Ovary (tissue), 9 donors: ENCODE measurements around the gene NAALADL2. TPM values are rescaled to one million over a fixed set of nuclear protein-coding genes. Genes with fewer than 3 reads are reported as not detected.

Experiments used
- DNase-seq, 5 donors: peaks; one replicate each; pipeline ENCODE4 v3.0.0-alpha.2; 2019 to 2020
- H3K27ac ChIP-seq, 2 donors: fragments of 200-600 bp; one replicate each; pipeline versions ENCODE4 v1.5.1 to v1.8.0; 2019 to 2022
- H3K27me3 ChIP-seq: fragments of 200-600 bp; one replicate; pipeline ENCODE4 v1.8.0; 2022
- H3K36me3 ChIP-seq: fragments of 200-600 bp; sonication (generic); one replicate; pipeline ENCODE4 v1.5.1; 2019
- H3K4me1 ChIP-seq: one replicate; pipeline ENCODE4 v1.8.1; 2013; ENCODE audit warnings: mild to moderate bottlenecking, moderate library complexity; ENCODE audit not compliant: insufficient read depth
- H3K4me3 ChIP-seq: fragments of 200-600 bp; sonication (generic); one replicate; pipeline ENCODE4 v1.5.1; 2017
- H3K9me3 ChIP-seq, 2 donors: fragments of 200-600 bp in 1 of 2; sonication (generic) in 1 of 2; one replicate each; pipeline versions ENCODE4 v1.5.1 to v1.8.1; 2013 to 2019; ENCODE audit warnings: mild to moderate bottlenecking in 1 of 2, moderate library complexity in 1 of 2
- EP300 ChIP-seq: sonication (generic); formaldehyde crosslinking; IDR thresholded peaks from one replicate; pipeline ENCODE4 v1.6.1; 2017; ENCODE audit warnings: antibody characterized with exemption
- POLR2A ChIP-seq: fragments of 450-650 bp; IDR thresholded peaks from one replicate; pipeline ENCODE4 v1.6.1; 2017; ENCODE audit warnings: antibody characterized with exemption, mild to moderate bottlenecking, moderate library complexity
- WGBS, 3 donors: extraction: QIAGEN DNeasy Blood & Tissue Kit in 1 of 3; methylation state at CpG; one replicate each; pipeline versions ENCODE4 v1.1.5 to v1.1.7; 2013 to 2017; 5-methylcytosine and 5-hydroxymethylcytosine counted together
- intact Hi-C, 4 donors: fragments of 100-400 bp; cut with DNase I; formaldehyde crosslinking; loops; one replicate each; pipeline versions ENCODE4 v1.11.0 to v1.15.1; 2022 to 2023
- polyA plus RNA-seq, 2 donors: library from polyadenylated mRNA; stranded (reverse); fragments of 200-250 nt in 1 of 2; fragments of 350-450 nt in 1 of 2; fragmentation: Illumina TruSeq in 1 of 2; extraction: RNeasy Lipid Tissue Mini Kit (QIAGEN cat#74804) in 1 of 2; gene quantifications; one replicate each; pipeline ENCODE4 v1.2.3, GENCODE V29; 2013 to 2014
- total RNA-seq, 7 donors: library from RNA; depleted of rRNA in 2 of 7; stranded (reverse); fragments of >200 nt in 2 of 7; fragmentation: NEBNext Ultra II Directional in 3 of 7; extraction: Animal tissue kit (Norgen Biotek cat#: 25700) in 3 of 7; gene quantifications; one replicate each; pipeline versions ENCODE4 v1.1.0 to v1.2.4, GENCODE V29; 2016 to 2023
- TF ChIP-seq, protein P1 (sequence below), 3 donors: fragments of 450-650 bp in 2 of 3; fragments of 200-600 bp in 1 of 3; IDR thresholded peaks; one replicate each; pipeline versions ENCODE4 v1.5.1 to v1.8.0; 2016 to 2022; ENCODE audit warnings: antibody characterized with exemption in 3 of 3, mild to moderate bottlenecking in 1 of 3
- donor health status: DM: no; HTN: no; CAD: no; lungs with moderate emphysema.
- donor health status: DM: no; HTN: no; CAD: no.
- donor health status: Bipolar disorder and iron deficiency.
- donor health status: DM: yes; HTN: yes; CAD: no.
- donor health status: DM: no; HTN: no; CAD: no.
- donor health status: DM: yes; HTN: yes; CAD: no.

Gene NAALADL2
- total and polyA plus RNA-seq, 9 donors: 2.3 to 29.3 (median 15.2) TPM

DNA sequence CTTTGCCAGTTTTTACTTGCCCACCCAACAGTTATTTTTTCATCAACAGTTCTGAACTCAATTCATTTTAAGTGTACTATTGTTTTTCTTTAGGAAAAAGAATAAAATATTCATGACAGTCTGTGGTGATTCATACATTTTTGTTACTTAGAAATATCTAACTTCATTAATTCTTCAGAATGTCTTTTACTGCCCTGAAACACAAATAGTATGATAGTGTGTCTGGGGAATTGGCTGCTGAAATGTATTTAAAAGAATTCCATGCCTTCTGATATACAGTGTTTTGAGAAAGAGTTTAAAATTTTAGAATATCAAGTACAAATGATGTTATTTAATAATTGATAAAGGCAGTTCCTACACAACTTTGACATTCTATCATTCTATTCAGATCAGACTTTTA, 854.1 kb downstream of the NAALADL2 start:
- TF ChIP-seq EP300 (no peak), POLR2A (no peak)
- TF ChIP-seq, protein P1, sequence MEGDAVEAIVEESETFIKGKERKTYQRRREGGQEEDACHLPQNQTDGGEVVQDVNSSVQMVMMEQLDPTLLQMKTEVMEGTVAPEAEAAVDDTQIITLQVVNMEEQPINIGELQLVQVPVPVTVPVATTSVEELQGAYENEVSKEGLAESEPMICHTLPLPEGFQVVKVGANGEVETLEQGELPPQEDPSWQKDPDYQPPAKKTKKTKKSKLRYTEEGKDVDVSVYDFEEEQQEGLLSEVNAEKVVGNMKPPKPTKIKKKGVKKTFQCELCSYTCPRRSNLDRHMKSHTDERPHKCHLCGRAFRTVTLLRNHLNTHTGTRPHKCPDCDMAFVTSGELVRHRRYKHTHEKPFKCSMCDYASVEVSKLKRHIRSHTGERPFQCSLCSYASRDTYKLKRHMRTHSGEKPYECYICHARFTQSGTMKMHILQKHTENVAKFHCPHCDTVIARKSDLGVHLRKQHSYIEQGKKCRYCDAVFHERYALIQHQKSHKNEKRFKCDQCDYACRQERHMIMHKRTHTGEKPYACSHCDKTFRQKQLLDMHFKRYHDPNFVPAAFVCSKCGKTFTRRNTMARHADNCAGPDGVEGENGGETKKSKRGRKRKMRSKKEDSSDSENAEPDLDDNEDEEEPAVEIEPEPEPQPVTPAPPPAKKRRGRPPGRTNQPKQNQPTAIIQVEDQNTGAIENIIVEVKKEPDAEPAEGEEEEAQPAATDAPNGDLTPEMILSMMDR (IDR thresholded peaks at IDR 0.05): no peak

DNA sequence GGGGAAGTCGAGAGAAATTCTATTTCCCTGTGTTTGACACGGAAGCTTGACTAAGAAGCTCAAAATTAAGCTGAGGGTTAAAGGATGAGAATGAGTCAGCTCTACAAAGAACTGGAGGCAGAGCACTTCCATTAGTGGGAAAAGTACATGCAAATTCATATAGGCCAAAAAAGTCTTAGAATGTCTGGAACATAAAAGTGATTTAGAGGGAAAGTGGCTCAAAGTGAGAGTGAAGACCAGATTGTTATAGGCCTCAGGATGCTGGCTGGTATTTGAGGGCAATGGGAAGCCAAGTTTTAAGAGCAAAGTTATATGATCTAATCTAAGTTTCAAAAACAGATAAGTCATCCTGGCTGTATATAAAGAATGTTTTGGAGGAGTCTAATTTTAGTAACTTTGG, 857.3 kb downstream of the NAALADL2 start:
- TF ChIP-seq, protein P1 (IDR thresholded peaks at IDR 0.05): no peak
- TF ChIP-seq EP300: no peak
- TF ChIP-seq POLR2A: no peak
- H3K36me3 ChIP-seq: no peaks in the 10 kb centered on the region
- no peaks in the 10 kb centered on the region for H3K4me1 ChIP-seq
- intact Hi-C loops: no loop called here
- no peak overlapping the region for H3K4me3 ChIP-seq
- H3K27me3 ChIP-seq: no peaks in the 10 kb centered on the region
- H3K27ac ChIP-seq: no peak overlapping the region
- WGBS, 3 donors: 65 to 94% (median 91%) methylated on average over 2 of the region's 2 CpGs
- no peaks in the 10 kb centered on the region for H3K9me3 ChIP-seq
- DNase-seq: no peak

More for the DNA sequence above, 854.1 kb downstream of the NAALADL2 start:
- Histone ChIP-seq H3K4me3 (no peak overlapping the region), H3K27ac (no peak overlapping the region), H3K9me3 (no peaks in the 10 kb centered on the region), H3K27me3 (no peaks in the 10 kb centered on the region), H3K36me3 (no peaks in the 10 kb centered on the region), H3K4me1 (no peaks in the 10 kb centered on the region)
- intact Hi-C loops: no loop called here
- DNase-seq: no peak

DNA sequence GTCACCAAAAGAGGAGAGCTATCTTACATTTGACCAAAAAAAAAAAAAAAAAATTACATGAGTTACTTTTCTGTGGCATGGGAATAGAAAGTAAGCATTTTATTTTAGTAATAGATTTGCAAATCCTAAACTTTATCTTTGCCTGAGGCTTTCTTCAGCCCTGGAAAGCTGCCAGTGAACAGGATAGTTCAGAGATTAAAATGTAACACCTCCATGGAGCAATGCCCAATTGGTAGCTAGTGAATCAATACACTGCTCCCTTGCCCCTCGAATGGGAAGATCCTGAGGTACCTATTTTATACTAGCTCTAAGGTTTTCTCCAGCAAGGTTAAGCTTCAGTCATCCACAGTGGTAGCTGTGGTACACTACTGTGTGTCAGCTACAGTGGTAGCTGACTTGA, 867.1 kb downstream of the NAALADL2 start:
- Histone ChIP-seq H3K27me3 (no peaks in the 10 kb centered on the region), H3K4me1 (no peaks in the 10 kb centered on the region), H3K4me3 (no peak overlapping the region), H3K9me3 (no peaks in the 10 kb centered on the region), H3K27ac (no peak overlapping the region), H3K36me3 (no peaks in the 10 kb centered on the region)
- TF ChIP-seq EP300 (no peak), POLR2A (no peak)
- TF ChIP-seq, protein P1 (IDR thresholded peaks at IDR 0.05): no peak
- 65 to 79% (median 74%) methylated on average over 1 of the region's 1 CpG for WGBS, 3 donors
- DNase-seq: no peak
- intact Hi-C loops: no loop called here

DNA sequence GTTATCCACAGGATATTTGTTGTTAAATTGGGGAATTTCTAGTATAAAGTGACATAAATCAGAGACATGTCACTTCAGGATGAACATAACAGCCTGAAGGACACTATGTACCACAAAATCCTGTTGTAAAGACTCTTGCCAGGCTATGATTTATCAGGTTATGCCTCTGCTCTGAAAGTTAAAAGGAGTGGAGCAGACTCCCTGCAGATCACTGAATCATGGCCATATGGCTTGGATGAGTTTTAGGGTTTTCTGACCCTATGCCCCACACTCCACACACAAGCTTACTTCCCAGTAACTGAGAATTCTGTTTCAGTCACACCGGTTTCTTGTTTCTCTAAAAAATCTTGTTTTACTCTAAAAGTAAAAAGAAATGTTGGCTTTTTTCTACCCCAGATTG, 869.4 kb downstream of the NAALADL2 start:
- TF ChIP-seq EP300: no peak
- no peak for TF ChIP-seq POLR2A
- TF ChIP-seq, protein P1 (IDR thresholded peaks at IDR 0.05): no peak
- DNase-seq: no peak
- peaks cover 2% of the 10 kb centered on the region for H3K4me1 ChIP-seq
- 23 to 27% (median 26%) methylated on average over 1 of the region's 1 CpG for WGBS, 3 donors
- no peaks in the 10 kb centered on the region for H3K36me3 ChIP-seq
- no peak overlapping the region for H3K4me3 ChIP-seq
- H3K27me3 ChIP-seq: no peaks in the 10 kb centered on the region
- no peak overlapping the region for H3K27ac ChIP-seq
- intact Hi-C loops: no loop called here
- no peaks in the 10 kb centered on the region for H3K9me3 ChIP-seq

DNA sequence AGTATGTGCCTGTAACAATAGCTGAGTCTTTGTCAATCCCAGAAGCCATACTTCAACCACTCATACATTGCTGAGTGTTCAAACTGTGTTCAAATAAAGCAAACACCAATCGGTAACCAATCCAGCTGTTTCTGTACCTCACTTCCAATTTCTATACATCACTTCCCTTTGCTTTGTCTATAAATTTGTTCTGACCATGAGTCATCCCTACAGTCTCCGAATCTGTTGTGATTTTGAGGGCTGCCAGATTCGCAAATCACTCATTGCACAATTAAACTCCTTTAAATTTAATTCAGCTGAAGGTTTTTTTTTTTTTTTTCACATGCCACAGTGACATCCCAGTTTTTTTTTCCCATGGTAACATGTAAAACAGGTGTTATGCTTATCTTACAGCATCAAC, 870.3 kb downstream of the NAALADL2 start:
- Histone ChIP-seq H3K27me3 (no peaks in the 10 kb centered on the region), H3K27ac (no peak overlapping the region), H3K9me3 (no peaks in the 10 kb centered on the region), H3K4me3 (no peak overlapping the region), H3K4me1 (peaks cover 2% of the 10 kb centered on the region), H3K36me3 (no peaks in the 10 kb centered on the region)
- TF ChIP-seq, protein P1 (IDR thresholded peaks at IDR 0.05): no peak
- no peak for TF ChIP-seq EP300
- no peak for TF ChIP-seq POLR2A
- intact Hi-C loops: no loop called here
- 78 to 87% (median 80%) methylated on average over 3 of the region's 3 CpGs for WGBS, 3 donors
- DNase-seq: no peak
